ENCODE results near the gene CBARP. TPM values are rescaled to one million over a fixed set of nuclear protein-coding genes. Genes with fewer than 3 reads are reported as not detected.

The CBARP gene
- total and polyA plus RNA-seq, 2 donors (not counting 3 experiments of a cell fraction or from before 2014, with no cell fraction given): 3.5 to 9.2 TPM

DNA sequence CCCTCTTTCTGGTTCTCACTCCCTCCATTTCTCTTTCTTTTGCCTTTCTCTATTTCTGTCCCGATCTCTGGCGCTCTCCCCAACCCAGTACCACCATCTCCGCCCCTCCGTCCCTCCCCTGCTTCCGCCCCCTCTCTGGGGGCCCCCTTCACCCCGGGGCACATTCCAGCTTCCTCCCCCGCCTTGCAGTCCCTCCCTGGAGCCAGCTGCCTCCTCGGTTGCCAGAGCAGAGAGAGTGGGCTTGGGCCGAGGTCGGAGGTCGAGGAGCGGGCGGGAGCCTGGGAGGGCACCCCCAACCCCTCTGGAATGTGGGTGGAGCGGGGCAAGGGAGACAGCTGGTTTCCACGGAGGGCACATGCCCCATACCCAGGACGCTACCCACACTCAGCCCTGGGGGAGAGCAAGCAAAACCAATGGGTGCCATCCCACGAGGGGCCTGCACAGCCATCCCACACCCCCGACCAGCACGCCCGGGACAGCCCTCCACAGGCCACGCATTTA, 24.9 kb upstream of the CBARP start:
- H3K9me1 ChIP-seq (replicated peaks; ENCODE audit: control insufficient read depth, extremely low read depth, insufficient read depth, low read length): no peaks in the 10 kb centered on the region

More for the DNA sequence above, 24.9 kb upstream of the CBARP start:
- TF ChIP-seq EZH2 (IDR thresholded peaks at IDR 0.05; ENCODE audit: borderline replicate concordance, low read depth, low read length, severe bottlenecking) (no peak), FOS (IDR thresholded peaks at IDR 0.05; ENCODE audit: borderline replicate concordance, insufficient read depth, low read length) (no peak), POLR2A (IDR thresholded peaks at IDR 0.05; ENCODE audit: low read depth, low read length) (no peak), JUN (IDR thresholded peaks at IDR 0.05; ENCODE audit: borderline replicate concordance, insufficient read depth, insufficient read length, low read depth) (no peak), POLR2AphosphoS5 (IDR thresholded peaks at IDR 0.05; ENCODE audit: insufficient read depth, low read depth, low read length) (no peak), GATA2 (IDR thresholded peaks at IDR 0.05; ENCODE audit: insufficient read depth, insufficient read length, low read depth, low read length) (no peak), MYC (IDR thresholded peaks at IDR 0.05; ENCODE audit: low read depth, low read length) (no peak)
- TF ChIP-seq, protein P1, sequence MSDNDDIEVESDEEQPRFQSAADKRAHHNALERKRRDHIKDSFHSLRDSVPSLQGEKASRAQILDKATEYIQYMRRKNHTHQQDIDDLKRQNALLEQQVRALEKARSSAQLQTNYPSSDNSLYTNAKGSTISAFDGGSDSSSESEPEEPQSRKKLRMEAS (IDR thresholded peaks at IDR 0.05; ENCODE audit: insufficient read depth, insufficient read length): no peak
- TF ChIP-seq, protein P2, sequence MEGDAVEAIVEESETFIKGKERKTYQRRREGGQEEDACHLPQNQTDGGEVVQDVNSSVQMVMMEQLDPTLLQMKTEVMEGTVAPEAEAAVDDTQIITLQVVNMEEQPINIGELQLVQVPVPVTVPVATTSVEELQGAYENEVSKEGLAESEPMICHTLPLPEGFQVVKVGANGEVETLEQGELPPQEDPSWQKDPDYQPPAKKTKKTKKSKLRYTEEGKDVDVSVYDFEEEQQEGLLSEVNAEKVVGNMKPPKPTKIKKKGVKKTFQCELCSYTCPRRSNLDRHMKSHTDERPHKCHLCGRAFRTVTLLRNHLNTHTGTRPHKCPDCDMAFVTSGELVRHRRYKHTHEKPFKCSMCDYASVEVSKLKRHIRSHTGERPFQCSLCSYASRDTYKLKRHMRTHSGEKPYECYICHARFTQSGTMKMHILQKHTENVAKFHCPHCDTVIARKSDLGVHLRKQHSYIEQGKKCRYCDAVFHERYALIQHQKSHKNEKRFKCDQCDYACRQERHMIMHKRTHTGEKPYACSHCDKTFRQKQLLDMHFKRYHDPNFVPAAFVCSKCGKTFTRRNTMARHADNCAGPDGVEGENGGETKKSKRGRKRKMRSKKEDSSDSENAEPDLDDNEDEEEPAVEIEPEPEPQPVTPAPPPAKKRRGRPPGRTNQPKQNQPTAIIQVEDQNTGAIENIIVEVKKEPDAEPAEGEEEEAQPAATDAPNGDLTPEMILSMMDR (IDR thresholded peaks at IDR 0.05; ENCODE audit: extremely low read depth in 1 of 2, insufficient read depth in 1 of 2, low read depth in 1 of 2, low read length in 2 of 2): no peak
- intact Hi-C loops (cut with micrococcal nuclease) (no loop called here), dilution Hi-C loops (cut with MboI; ENCODE audit: extremely low pct_ligation_motif_present, low sequenced_read_pairs) (no loop called here)
- Histone ChIP-seq H3K4me1 (ENCODE audit: control insufficient read depth, extremely low read depth, insufficient read depth, low read length) (peaks cover 55% of the 10 kb centered on the region), H3K4me3 (replicated peaks in 1 of 3; ENCODE audit: insufficient read depth in 1 of 3, low read depth in 1 of 3, low read length in 3 of 3) (no peak overlapping the region), H3K79me2 (ENCODE audit: control insufficient read depth, insufficient read depth, low read length) (no peaks in the 10 kb centered on the region), H3K27me3 (ENCODE audit: control insufficient read depth in 2 of 2, insufficient read depth in 2 of 2, low read length in 2 of 2) (no peaks in the 10 kb centered on the region), H2AFZ (ENCODE audit: low read depth, low read length) (no peak overlapping the region), H4K20me1 (replicated peaks; ENCODE audit: control insufficient read depth, extremely low read depth, insufficient read depth, low read length) (no peaks in the 10 kb centered on the region), H3K9me3 (replicated peaks; ENCODE audit: control insufficient read depth, insufficient read depth, low read length) (no peaks in the 10 kb centered on the region), H3K36me3 (ENCODE audit: control insufficient read depth in 2 of 2, extremely low read depth in 1 of 2, insufficient read depth in 2 of 2, low read length in 2 of 2) (no peaks in the 10 kb centered on the region), H3K4me2 (ENCODE audit: insufficient read depth, low read length) (no peak overlapping the region), H3K9ac (replicated peaks; ENCODE audit: extremely low read depth, insufficient read depth, low read length) (no peak overlapping the region), H3K27ac (ENCODE audit: insufficient read depth, low read depth, low read length) (no peak overlapping the region)
- FAIRE-seq: no peak
- CTCF ChIA-PET: interaction anchor here (1.9 to 7.8 kb wide), 2 partner anchors 10 to 18 kb away, joined by 8 to 63 read pairs; no protein-coding TSS in a partner anchor
- no peak for DNase-seq (ENCODE audit: low read depth, low spot score)
- POLR2A ChIA-PET: interaction anchor here (1.4 kb wide), 1 partner anchor 10 kb away, joined by 8 read pairs; no protein-coding TSS in a partner anchor
- no TSS peak for BruUV-seq (replicated peaks)
